ENCODE results near the gene PRPF40A. TPM values are rescaled to one million over a fixed set of nuclear protein-coding genes. Genes with fewer than 3 reads are reported as not detected.

PRPF40A gene
- total RNA-seq, 1 experiment from 2014 or later: 166 TPM

GRCh38 chr2:152606941-152607340, 110.3 kb downstream of the PRPF40A start:
- DNase-seq (ENCODE audit: low spot score): no peak
- ChIA-PET CTCF (no interaction called here), POLR2A (ENCODE audit: low non-redundant PET) (interaction anchor here (0.6 to 0.7 kb wide), 2 partner anchors 173 to 518 kb away, joined by 5 to 7 read pairs; no protein-coding TSS in a partner anchor)
- intact Hi-C loops (cut with micrococcal nuclease; ENCODE audit: unreplicated experiment): no loop called here
- Histone ChIP-seq H3K4me1 (ENCODE audit: insufficient read depth, low read length, poor library complexity, severe bottlenecking) (peaks cover 19% of the 10 kb centered on the region), H3K27ac (ENCODE audit: low read depth, low read length, poor library complexity, severe bottlenecking) (no peak overlapping the region), H3K36me3 (ENCODE audit: insufficient read depth, low read length, poor library complexity, severe bottlenecking) (no peaks in the 10 kb centered on the region), H3K27me3 (replicated peaks; ENCODE audit: insufficient read depth, low read depth, low read length, poor library complexity) (no peaks in the 10 kb centered on the region), H3K9me3 (ENCODE audit: low read depth, low read length, poor library complexity, severe bottlenecking) (no peaks in the 10 kb centered on the region), H3K4me3 (ENCODE audit: low read depth, low read length, poor library complexity, severe bottlenecking) (no peak overlapping the region)
- TF ChIP-seq, protein P1, sequence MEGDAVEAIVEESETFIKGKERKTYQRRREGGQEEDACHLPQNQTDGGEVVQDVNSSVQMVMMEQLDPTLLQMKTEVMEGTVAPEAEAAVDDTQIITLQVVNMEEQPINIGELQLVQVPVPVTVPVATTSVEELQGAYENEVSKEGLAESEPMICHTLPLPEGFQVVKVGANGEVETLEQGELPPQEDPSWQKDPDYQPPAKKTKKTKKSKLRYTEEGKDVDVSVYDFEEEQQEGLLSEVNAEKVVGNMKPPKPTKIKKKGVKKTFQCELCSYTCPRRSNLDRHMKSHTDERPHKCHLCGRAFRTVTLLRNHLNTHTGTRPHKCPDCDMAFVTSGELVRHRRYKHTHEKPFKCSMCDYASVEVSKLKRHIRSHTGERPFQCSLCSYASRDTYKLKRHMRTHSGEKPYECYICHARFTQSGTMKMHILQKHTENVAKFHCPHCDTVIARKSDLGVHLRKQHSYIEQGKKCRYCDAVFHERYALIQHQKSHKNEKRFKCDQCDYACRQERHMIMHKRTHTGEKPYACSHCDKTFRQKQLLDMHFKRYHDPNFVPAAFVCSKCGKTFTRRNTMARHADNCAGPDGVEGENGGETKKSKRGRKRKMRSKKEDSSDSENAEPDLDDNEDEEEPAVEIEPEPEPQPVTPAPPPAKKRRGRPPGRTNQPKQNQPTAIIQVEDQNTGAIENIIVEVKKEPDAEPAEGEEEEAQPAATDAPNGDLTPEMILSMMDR (conservative IDR thresholded peaks at IDR 0.05; ENCODE audit: low read depth, low read length): no peak
- TF ChIP-seq EZH2 (IDR thresholded peaks at IDR 0.05; ENCODE audit: borderline replicate concordance, low read depth, low read length, poor library complexity, severe bottlenecking): no peak
- BruUV-seq (replicated peaks): no TSS peak

DNA sequence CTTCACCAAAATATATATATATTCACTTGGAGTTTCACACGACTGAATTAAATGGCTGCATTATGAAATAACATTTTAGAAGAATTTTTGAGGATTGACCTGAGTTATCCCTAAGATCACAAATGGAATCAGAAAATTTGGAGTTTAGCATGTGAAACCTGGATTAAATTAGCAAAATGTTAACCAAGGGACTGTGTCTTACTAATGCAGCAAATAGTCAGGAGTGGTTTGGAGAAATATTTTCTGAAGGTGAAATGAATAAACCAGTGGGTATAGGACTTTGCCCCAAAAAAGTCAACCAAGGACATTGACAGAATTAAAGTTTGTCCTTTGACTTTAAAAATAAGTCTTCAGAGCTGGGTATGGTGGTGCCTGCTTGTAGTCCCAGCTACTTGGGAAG, 111.2 kb downstream of the PRPF40A start:
- intact Hi-C loops (cut with micrococcal nuclease; ENCODE audit: unreplicated experiment): no loop called here
- no peaks in the 10 kb centered on the region for H3K27me3 ChIP-seq (replicated peaks; ENCODE audit: insufficient read depth, low read depth, low read length, poor library complexity)
- no peaks in the 10 kb centered on the region for H3K9me3 ChIP-seq (ENCODE audit: low read depth, low read length, poor library complexity, severe bottlenecking)
- H3K4me1 ChIP-seq (ENCODE audit: insufficient read depth, low read length, poor library complexity, severe bottlenecking): peaks cover 17% of the 10 kb centered on the region
- ChIA-PET POLR2A (ENCODE audit: low non-redundant PET) (interaction anchor here (0.7 kb wide), 1 partner anchor 69 kb away, joined by 15 read pairs; no protein-coding TSS in a partner anchor), CTCF (no interaction called here)
- BruUV-seq (replicated peaks): no TSS peak
- H3K27ac ChIP-seq (ENCODE audit: low read depth, low read length, poor library complexity, severe bottlenecking): no peak overlapping the region
- H3K4me3 ChIP-seq (ENCODE audit: low read depth, low read length, poor library complexity, severe bottlenecking): no peak overlapping the region
- TF ChIP-seq, protein P1 (conservative IDR thresholded peaks at IDR 0.05; ENCODE audit: low read depth, low read length): no peak
- no peak for TF ChIP-seq EZH2 (IDR thresholded peaks at IDR 0.05; ENCODE audit: borderline replicate concordance, low read depth, low read length, poor library complexity, severe bottlenecking)
- DNase-seq (ENCODE audit: low spot score): no peak
- H3K36me3 ChIP-seq (ENCODE audit: insufficient read depth, low read length, poor library complexity, severe bottlenecking): no peaks in the 10 kb centered on the region

GRCh38 chr2:152603166-152603565, 114.1 kb downstream of the PRPF40A start:
- Histone ChIP-seq H3K36me3 (ENCODE audit: insufficient read depth, low read length, poor library complexity, severe bottlenecking) (no peaks in the 10 kb centered on the region), H3K4me3 (ENCODE audit: low read depth, low read length, poor library complexity, severe bottlenecking) (no peak overlapping the region), H3K27ac (ENCODE audit: low read depth, low read length, poor library complexity, severe bottlenecking) (no peak overlapping the region), H3K27me3 (replicated peaks; ENCODE audit: insufficient read depth, low read depth, low read length, poor library complexity) (no peaks in the 10 kb centered on the region), H3K9me3 (ENCODE audit: low read depth, low read length, poor library complexity, severe bottlenecking) (no peaks in the 10 kb centered on the region), H3K4me1 (ENCODE audit: insufficient read depth, low read length, poor library complexity, severe bottlenecking) (peaks cover 17% of the 10 kb centered on the region)
- ChIA-PET CTCF (no interaction called here), POLR2A (ENCODE audit: low non-redundant PET) (no interaction called here)
- intact Hi-C loops (cut with micrococcal nuclease; ENCODE audit: unreplicated experiment): no loop called here
- no peak for TF ChIP-seq EZH2 (IDR thresholded peaks at IDR 0.05; ENCODE audit: borderline replicate concordance, low read depth, low read length, poor library complexity, severe bottlenecking)
- TF ChIP-seq, protein P1 (conservative IDR thresholded peaks at IDR 0.05; ENCODE audit: low read depth, low read length): no peak
- DNase-seq (ENCODE audit: low spot score): no peak
- no TSS peak for BruUV-seq (replicated peaks)
